ENCODE data around the gene PRKCA. TPM values are rescaled to one million over a fixed set of nuclear protein-coding genes. Genes with fewer than 3 reads are reported as not detected.

Gene PRKCA
- total RNA-seq, 3 donors from 2014 or later: 42.3 to 77.7 (median 56.3) TPM

GRCh38 chr17:66636111-66636510 is 333.7 kb downstream of the PRKCA start:
- ATAC-seq (no peak), DNase-seq (no peak)
- TF ChIP-seq, protein P1, sequence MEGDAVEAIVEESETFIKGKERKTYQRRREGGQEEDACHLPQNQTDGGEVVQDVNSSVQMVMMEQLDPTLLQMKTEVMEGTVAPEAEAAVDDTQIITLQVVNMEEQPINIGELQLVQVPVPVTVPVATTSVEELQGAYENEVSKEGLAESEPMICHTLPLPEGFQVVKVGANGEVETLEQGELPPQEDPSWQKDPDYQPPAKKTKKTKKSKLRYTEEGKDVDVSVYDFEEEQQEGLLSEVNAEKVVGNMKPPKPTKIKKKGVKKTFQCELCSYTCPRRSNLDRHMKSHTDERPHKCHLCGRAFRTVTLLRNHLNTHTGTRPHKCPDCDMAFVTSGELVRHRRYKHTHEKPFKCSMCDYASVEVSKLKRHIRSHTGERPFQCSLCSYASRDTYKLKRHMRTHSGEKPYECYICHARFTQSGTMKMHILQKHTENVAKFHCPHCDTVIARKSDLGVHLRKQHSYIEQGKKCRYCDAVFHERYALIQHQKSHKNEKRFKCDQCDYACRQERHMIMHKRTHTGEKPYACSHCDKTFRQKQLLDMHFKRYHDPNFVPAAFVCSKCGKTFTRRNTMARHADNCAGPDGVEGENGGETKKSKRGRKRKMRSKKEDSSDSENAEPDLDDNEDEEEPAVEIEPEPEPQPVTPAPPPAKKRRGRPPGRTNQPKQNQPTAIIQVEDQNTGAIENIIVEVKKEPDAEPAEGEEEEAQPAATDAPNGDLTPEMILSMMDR (IDR thresholded peaks at IDR 0.05): no peak
- Histone ChIP-seq H3K36me3 (ENCODE audit: low read depth) (no peaks in the 10 kb centered on the region), H3K4me3 (no peak overlapping the region), H3K4me1 (ENCODE audit: low read depth) (no peaks in the 10 kb centered on the region), H3K9me3 (no peaks in the 10 kb centered on the region)
- intact Hi-C loops (cut with DNase I, micrococcal nuclease): no loop called here

- Histone ChIP-seq H3K9me3 (no peaks in the 10 kb centered on the region), H3K4me3 (no peak overlapping the region), H3K4me1 (ENCODE audit: low read depth) (no peaks in the 10 kb centered on the region), H3K36me3 (ENCODE audit: low read depth) (no peaks in the 10 kb centered on the region)
- TF ChIP-seq, protein P1 (IDR thresholded peaks at IDR 0.05): no peak
- ATAC-seq (no peak), DNase-seq (no peak)
- intact Hi-C loops (cut with DNase I, micrococcal nuclease): no loop called here
These were observed 335.1 kb downstream of the PRKCA start for GRCh38 chr17:66637491-66637890.

GRCh38 chr17:66638707-66639479 is 336.5 kb downstream of the PRKCA start:
- H3K36me3 ChIP-seq (ENCODE audit: low read depth): no peaks in the 10 kb centered on the region
- TF ChIP-seq, protein P1 (IDR thresholded peaks at IDR 0.05): no peak
- DNase-seq (no peak), ATAC-seq (no peak)
- H3K4me1 ChIP-seq (ENCODE audit: low read depth): no peaks in the 10 kb centered on the region
- no peak overlapping the region for H3K4me3 ChIP-seq
- intact Hi-C loops (cut with DNase I, micrococcal nuclease): no loop called here
- no peaks in the 10 kb centered on the region for H3K9me3 ChIP-seq

- DNase-seq (no peak), ATAC-seq (no peak)
- intact Hi-C loops (cut with DNase I, micrococcal nuclease): no loop called here
- TF ChIP-seq, protein P1 (IDR thresholded peaks at IDR 0.05): no peak
- H3K9me3 ChIP-seq: no peaks in the 10 kb centered on the region
- H3K4me1 ChIP-seq (ENCODE audit: low read depth): no peaks in the 10 kb centered on the region
- no peaks in the 10 kb centered on the region for H3K36me3 ChIP-seq (ENCODE audit: low read depth)
- H3K4me3 ChIP-seq: no peak overlapping the region
These were observed 341.6 kb downstream of the PRKCA start for GRCh38 chr17:66643815-66644710.

DNA sequence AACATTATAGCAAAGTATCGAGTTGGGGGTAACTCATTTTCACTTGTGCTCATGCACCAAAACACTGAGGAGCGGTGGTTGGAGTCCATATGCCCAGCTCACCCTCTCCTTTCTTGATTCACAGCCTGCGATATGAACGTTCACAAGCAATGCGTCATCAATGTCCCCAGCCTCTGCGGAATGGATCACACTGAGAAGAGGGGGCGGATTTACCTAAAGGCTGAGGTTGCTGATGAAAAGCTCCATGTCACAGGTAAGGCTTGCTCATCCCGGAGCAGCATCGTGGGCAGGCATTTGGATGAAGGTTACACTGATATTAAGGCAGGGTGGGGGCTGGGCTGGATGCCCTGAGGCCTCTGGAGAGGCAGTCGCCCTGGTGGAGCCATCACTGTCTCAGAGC is 342.8 kb downstream of the PRKCA start:
- TF ChIP-seq, protein P1 (IDR thresholded peaks at IDR 0.05): no peak
- Histone ChIP-seq H3K4me3 (no peak overlapping the region), H3K9me3 (no peaks in the 10 kb centered on the region), H3K36me3 (ENCODE audit: low read depth) (no peaks in the 10 kb centered on the region), H3K4me1 (ENCODE audit: low read depth) (no peaks in the 10 kb centered on the region)
- intact Hi-C loops (cut with DNase I, micrococcal nuclease): no loop called here
- DNase-seq (no peak), ATAC-seq (no peak)
